WTC11 (cell line): ENCODE results near the gene MAGOHB. TPM values are rescaled to one million over a fixed set of nuclear protein-coding genes. Genes with fewer than 3 reads are reported as not detected.
A peak's percentile ranks its signal among the peaks of the same experiment; 100 is the strongest.
"Not testable (repeated sequence)": the region's sequence is repeated elsewhere in the genome, so short reads cannot be mapped to it uniquely, and the experiment has no call there.

Experiments used
- ATAC-seq: fragments of 200-7000 bp; cut with Tn5 transposase; 2 replicates; pipeline ENCODE4 v1.10.0; 2021; ENCODE audit warnings: mild to moderate bottlenecking, moderate library complexity
- CTCF ChIA-PET: fragments of 300-600 bp; sonication (Branson Sonifier 250); formaldehyde crosslinking; loops from one replicate; lab custom pipeline; 2021; ENCODE audit warnings: antibody characterized with exemption; lab: Charles Lee
- POLR2A ChIA-PET: fragments of 350-600 bp; sonication (Branson Sonifier 250); formaldehyde crosslinking; loops from one replicate; lab custom pipeline; 2021; ENCODE audit warnings: antibody characterized with exemption; lab: Charles Lee
- DNase-seq: peaks from one replicate; pipeline ENCODE4 v3.0.0; 2021; ENCODE audit warnings: low spot score
- H3K27ac Mint-ChIP-seq: 2 replicates; pipeline ENCODE4 v1.8.0; 2021; ENCODE audit warnings: mixed read lengths
- H3K27me3 Mint-ChIP-seq: 2 replicates; pipeline ENCODE4 v1.8.0; 2021; ENCODE audit warnings: low read depth, mild to moderate bottlenecking, moderate library complexity, mixed read lengths
- H3K36me3 Mint-ChIP-seq: 2 replicates; pipeline ENCODE4 v1.8.0; 2021; ENCODE audit warnings: mixed read lengths
- H3K4me1 Mint-ChIP-seq: 2 replicates; pipeline ENCODE4 v1.8.0; 2022; ENCODE audit warnings: mixed read lengths
- H3K4me3 Mint-ChIP-seq: 2 replicates; pipeline ENCODE4 v1.8.0; 2021; ENCODE audit warnings: mild to moderate bottlenecking, moderate library complexity, mixed read lengths
- H3K9me3 Mint-ChIP-seq: 2 replicates; pipeline ENCODE4 v1.8.0; 2021; ENCODE audit warnings: mixed read lengths
- ETV6 ChIP-seq: sonication (generic); formaldehyde crosslinking; IDR thresholded peaks from 2 replicates; pipeline ENCODE4 v1.8.1; 2022; ENCODE audit warnings: mild to moderate bottlenecking, missing genetic modification reagents
- KAT7 ChIP-seq: sonication (generic); formaldehyde crosslinking; IDR thresholded peaks from 2 replicates; pipeline ENCODE4 v1.8.1; 2023; ENCODE audit warnings: missing genetic modification reagents, mild to moderate bottlenecking, borderline replicate concordance
- RELA ChIP-seq: sonication (generic); formaldehyde crosslinking; IDR thresholded peaks from 2 replicates; pipeline ENCODE4 v1.8.1; 2022; ENCODE audit warnings: missing genetic modification reagents, mild to moderate bottlenecking, borderline replicate concordance
- TCF7 ChIP-seq: sonication (generic); formaldehyde crosslinking; IDR thresholded peaks from 2 replicates; pipeline ENCODE4 v1.8.0; 2022; ENCODE audit warnings: mild to moderate bottlenecking, low read depth, missing genetic modification reagents, moderate library complexity
- total RNA-seq: library from RNA; stranded (reverse); gene quantifications from 3 replicates; pipeline ENCODE4 v1.2.3, GENCODE V29; 2021
- TF ChIP-seq, protein P1 (sequence below): fragments of 250-450 bp; sonication (Bioruptor Pico); IDR thresholded peaks from 2 replicates; pipeline ENCODE4 v2.1.2; 2022; ENCODE audit warnings: mild to moderate bottlenecking, moderate library complexity
- TF ChIP-seq, protein P2 (sequence below): fragments of 250-450 bp; sonication (Bioruptor Pico); IDR thresholded peaks from 2 replicates; pipeline ENCODE4 v1.9.0; 2021; ENCODE audit warnings: mild to moderate bottlenecking
- TF ChIP-seq, protein P3 (sequence below): sonication (generic); formaldehyde crosslinking; IDR thresholded peaks from 2 replicates; pipeline ENCODE4 v1.8.1; 2023; ENCODE audit warnings: mild to moderate bottlenecking, missing genetic modification reagents, borderline replicate concordance
- TF ChIP-seq, protein P4 (sequence below): fragments of 250-450 bp; sonication (Bioruptor Pico); conservative IDR thresholded peaks from 2 replicates; pipeline ENCODE4 v1.9.0; 2021; ENCODE audit warnings: mild to moderate bottlenecking
- TF ChIP-seq, protein P5 (sequence below): sonication (generic); formaldehyde crosslinking; IDR thresholded peaks from 2 replicates; pipeline ENCODE4 v1.8.0; 2023; ENCODE audit warnings: missing genetic modification reagents, mild to moderate bottlenecking, borderline replicate concordance

The MAGOHB gene
- total RNA-seq, 1 experiment from 2014 or later, result 36.1 TPM

DNA sequence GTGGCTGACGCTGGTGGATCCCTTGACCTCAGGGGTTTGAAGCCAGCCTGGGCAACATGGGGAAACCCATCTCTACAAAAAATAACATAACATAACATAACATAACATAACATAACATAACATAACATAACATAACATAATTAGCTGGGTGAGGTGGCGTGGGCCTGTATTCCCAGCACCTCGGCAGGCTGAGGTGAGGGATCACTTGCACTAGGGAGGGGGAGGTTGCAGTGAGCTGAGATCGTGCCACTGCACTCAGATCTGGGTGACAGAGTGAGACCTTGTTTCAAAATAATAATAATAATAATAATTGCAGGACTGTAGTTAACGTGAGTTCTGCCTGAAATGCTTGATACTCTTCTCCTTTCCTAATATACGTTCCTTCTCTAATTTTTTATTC, 1.3 kb downstream of the MAGOHB start:
- TF ChIP-seq KAT7 (CRISPR knock-in tag), result no peak
- TF ChIP-seq, protein P1, sequence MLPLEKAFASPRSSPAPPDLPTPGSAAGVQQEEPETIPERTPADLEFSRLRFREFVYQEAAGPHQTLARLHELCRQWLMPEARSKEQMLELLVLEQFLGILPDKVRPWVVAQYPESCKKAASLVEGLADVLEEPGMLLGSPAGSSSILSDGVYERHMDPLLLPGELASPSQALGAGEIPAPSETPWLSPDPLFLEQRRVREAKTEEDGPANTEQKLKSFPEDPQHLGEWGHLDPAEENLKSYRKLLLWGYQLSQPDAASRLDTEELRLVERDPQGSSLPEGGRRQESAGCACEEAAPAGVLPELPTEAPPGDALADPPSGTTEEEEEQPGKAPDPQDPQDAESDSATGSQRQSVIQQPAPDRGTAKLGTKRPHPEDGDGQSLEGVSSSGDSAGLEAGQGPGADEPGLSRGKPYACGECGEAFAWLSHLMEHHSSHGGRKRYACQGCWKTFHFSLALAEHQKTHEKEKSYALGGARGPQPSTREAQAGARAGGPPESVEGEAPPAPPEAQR (CRISPR knock-in tag), result no peak
- TF ChIP-seq, protein P2, sequence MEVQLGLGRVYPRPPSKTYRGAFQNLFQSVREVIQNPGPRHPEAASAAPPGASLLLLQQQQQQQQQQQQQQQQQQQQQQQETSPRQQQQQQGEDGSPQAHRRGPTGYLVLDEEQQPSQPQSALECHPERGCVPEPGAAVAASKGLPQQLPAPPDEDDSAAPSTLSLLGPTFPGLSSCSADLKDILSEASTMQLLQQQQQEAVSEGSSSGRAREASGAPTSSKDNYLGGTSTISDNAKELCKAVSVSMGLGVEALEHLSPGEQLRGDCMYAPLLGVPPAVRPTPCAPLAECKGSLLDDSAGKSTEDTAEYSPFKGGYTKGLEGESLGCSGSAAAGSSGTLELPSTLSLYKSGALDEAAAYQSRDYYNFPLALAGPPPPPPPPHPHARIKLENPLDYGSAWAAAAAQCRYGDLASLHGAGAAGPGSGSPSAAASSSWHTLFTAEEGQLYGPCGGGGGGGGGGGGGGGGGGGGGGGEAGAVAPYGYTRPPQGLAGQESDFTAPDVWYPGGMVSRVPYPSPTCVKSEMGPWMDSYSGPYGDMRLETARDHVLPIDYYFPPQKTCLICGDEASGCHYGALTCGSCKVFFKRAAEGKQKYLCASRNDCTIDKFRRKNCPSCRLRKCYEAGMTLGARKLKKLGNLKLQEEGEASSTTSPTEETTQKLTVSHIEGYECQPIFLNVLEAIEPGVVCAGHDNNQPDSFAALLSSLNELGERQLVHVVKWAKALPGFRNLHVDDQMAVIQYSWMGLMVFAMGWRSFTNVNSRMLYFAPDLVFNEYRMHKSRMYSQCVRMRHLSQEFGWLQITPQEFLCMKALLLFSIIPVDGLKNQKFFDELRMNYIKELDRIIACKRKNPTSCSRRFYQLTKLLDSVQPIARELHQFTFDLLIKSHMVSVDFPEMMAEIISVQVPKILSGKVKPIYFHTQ (CRISPR knock-in tag), result no peak
- TF ChIP-seq, protein P3, sequence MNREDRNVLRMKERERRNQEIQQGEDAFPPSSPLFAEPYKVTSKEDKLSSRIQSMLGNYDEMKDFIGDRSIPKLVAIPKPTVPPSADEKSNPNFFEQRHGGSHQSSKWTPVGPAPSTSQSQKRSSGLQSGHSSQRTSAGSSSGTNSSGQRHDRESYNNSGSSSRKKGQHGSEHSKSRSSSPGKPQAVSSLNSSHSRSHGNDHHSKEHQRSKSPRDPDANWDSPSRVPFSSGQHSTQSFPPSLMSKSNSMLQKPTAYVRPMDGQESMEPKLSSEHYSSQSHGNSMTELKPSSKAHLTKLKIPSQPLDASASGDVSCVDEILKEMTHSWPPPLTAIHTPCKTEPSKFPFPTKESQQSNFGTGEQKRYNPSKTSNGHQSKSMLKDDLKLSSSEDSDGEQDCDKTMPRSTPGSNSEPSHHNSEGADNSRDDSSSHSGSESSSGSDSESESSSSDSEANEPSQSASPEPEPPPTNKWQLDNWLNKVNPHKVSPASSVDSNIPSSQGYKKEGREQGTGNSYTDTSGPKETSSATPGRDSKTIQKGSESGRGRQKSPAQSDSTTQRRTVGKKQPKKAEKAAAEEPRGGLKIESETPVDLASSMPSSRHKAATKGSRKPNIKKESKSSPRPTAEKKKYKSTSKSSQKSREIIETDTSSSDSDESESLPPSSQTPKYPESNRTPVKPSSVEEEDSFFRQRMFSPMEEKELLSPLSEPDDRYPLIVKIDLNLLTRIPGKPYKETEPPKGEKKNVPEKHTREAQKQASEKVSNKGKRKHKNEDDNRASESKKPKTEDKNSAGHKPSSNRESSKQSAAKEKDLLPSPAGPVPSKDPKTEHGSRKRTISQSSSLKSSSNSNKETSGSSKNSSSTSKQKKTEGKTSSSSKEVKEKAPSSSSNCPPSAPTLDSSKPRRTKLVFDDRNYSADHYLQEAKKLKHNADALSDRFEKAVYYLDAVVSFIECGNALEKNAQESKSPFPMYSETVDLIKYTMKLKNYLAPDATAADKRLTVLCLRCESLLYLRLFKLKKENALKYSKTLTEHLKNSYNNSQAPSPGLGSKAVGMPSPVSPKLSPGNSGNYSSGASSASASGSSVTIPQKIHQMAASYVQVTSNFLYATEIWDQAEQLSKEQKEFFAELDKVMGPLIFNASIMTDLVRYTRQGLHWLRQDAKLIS, result no peak
- Mint-ChIP-seq H3K27me3 (no peaks in the 10 kb centered on the region; the same call in 1 of the 2 replicates), H3K9me3 (no peaks in the 10 kb centered on the region; the same call in 1 of the 2 replicates), H3K36me3 (peaks cover 50% of the 10 kb centered on the region), H3K4me1 (peaks cover 16% of the 10 kb centered on the region), H3K4me3 (peak overlapping the region; percentile 100), H3K27ac (peak overlapping the region; percentile 100; the same call in 1 of the 2 replicates)
- DNase-seq, result no peak
- POLR2A ChIA-PET, result no interaction called here
- CTCF ChIA-PET, result no interaction called here
- ATAC-seq, result no peak

DNA sequence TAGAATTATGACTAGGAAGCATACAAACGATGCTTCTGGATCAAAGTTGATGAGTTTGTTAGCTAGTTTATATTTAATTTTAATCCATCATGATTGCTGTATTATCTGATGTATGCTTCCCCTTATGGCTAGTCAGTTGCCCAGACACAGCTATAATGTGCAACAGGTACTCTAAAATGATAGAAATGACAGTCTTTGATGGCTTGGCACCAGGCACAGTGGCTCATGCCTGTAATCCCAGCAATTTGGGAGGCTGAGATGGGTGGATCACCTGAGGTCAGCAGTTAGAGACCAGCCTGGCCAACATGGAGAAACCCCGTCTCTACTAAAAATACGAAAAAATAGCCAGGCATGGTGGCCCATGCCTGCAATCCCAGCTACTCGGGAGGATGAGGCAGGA, 2.2 kb downstream of the MAGOHB start:
- Mint-ChIP-seq H3K4me3 (peak overlapping the region; percentile 100; the same call in 1 of the 2 replicates), H3K36me3 (peaks cover 56% of the 10 kb centered on the region), H3K4me1 (peaks cover 16% of the 10 kb centered on the region)
- DNase-seq, H3K9me3 Mint-ChIP-seq, H3K27ac Mint-ChIP-seq, H3K27me3 Mint-ChIP-seq, POLR2A ChIA-PET, ATAC-seq: not testable (repeated sequence)
- CTCF ChIA-PET, result interaction anchor here (0.7 kb wide), 1 partner anchor 323 kb away, joined by 3 read pairs; no protein-coding TSS in a partner anchor

DNA sequence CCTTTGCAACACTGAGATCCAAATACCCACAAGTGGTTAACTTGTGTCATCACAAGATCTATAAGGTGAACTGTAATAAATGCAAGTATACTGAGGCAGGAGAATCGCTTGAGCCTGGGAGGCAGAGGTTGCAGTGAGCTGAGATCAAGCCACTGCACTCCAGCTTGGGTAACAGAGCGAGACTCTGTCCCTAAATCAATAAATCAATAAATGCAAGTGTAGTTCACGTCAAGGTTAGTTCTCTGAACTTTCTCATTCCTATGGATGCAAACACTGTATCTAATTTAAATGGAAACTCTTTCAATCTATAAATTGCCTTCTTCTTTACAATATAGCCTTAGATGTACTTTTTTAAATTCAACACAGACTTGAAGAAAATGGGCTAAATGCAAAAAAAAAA, 3.2 kb downstream of the MAGOHB start:
- ATAC-seq (no peak), DNase-seq (no peak)
- peaks cover 65% of the 10 kb centered on the region for H3K36me3 Mint-ChIP-seq
- H3K4me1 Mint-ChIP-seq, result peaks cover 16% of the 10 kb centered on the region
- no peaks in the 10 kb centered on the region; the same call in 1 of the 2 replicates for H3K27me3 Mint-ChIP-seq
- no peak overlapping the region for H3K27ac Mint-ChIP-seq
- POLR2A ChIA-PET, result no interaction called here
- CTCF ChIA-PET, result no interaction called here
- H3K4me3 Mint-ChIP-seq, result no peak overlapping the region
- no peaks in the 10 kb centered on the region; the same call in 1 of the 2 replicates for H3K9me3 Mint-ChIP-seq
- TF ChIP-seq, protein P4, sequence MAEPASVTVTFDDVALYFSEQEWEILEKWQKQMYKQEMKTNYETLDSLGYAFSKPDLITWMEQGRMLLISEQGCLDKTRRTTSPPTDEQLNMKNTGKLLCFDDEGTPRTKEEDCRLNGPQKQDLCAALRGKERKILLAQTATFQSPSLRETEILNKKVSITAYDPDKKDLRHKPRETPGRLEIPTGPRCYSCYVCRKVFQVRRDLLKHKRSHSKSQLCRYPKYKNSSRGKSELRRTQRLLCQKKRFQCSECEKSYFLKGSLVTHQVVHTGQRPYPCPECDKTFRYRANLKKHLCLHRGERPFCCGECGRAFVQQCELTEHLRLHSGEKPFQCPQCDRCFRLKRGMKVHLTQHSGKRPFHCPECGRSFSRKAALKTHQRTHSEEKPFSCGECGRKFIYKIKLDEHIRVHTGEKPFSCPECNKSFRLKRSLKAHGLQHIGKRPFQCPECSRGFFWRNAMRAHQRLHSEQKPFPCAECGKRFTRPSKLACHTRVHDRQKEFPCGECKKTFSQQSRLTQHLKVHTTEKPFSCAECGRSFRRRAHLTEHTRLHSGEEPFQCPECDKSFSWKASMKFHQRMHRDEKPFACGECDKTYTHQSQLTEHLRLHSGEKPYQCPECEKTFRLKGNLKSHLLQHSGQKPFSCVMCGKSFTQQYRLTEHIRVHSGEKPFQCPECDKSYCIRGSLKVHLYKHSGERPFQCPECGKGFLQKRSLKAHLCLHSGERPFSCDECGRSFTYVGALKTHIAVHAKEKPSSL (CRISPR knock-in tag), result no peak
- TF ChIP-seq, protein P5, sequence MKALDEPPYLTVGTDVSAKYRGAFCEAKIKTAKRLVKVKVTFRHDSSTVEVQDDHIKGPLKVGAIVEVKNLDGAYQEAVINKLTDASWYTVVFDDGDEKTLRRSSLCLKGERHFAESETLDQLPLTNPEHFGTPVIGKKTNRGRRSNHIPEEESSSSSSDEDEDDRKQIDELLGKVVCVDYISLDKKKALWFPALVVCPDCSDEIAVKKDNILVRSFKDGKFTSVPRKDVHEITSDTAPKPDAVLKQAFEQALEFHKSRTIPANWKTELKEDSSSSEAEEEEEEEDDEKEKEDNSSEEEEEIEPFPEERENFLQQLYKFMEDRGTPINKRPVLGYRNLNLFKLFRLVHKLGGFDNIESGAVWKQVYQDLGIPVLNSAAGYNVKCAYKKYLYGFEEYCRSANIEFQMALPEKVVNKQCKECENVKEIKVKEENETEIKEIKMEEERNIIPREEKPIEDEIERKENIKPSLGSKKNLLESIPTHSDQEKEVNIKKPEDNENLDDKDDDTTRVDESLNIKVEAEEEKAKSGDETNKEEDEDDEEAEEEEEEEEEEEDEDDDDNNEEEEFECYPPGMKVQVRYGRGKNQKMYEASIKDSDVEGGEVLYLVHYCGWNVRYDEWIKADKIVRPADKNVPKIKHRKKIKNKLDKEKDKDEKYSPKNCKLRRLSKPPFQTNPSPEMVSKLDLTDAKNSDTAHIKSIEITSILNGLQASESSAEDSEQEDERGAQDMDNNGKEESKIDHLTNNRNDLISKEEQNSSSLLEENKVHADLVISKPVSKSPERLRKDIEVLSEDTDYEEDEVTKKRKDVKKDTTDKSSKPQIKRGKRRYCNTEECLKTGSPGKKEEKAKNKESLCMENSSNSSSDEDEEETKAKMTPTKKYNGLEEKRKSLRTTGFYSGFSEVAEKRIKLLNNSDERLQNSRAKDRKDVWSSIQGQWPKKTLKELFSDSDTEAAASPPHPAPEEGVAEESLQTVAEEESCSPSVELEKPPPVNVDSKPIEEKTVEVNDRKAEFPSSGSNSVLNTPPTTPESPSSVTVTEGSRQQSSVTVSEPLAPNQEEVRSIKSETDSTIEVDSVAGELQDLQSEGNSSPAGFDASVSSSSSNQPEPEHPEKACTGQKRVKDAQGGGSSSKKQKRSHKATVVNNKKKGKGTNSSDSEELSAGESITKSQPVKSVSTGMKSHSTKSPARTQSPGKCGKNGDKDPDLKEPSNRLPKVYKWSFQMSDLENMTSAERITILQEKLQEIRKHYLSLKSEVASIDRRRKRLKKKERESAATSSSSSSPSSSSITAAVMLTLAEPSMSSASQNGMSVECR (CRISPR knock-in tag), result no peak
- TF ChIP-seq RELA (CRISPR knock-in tag), result no peak
- no peak for TF ChIP-seq ETV6 (CRISPR knock-in tag)
- TF ChIP-seq, protein P3, result no peak
- no peak for TF ChIP-seq TCF7
